Germinal center (tissue), 1 donor: ENCODE results near the gene FOXP1.

ENCODE experiments used
- DNase-seq: peaks from one replicate; pipeline ENCODE4 v3.0.0; 2012; ENCODE audit warnings: mixed read lengths, low spot score

The FOXP1 gene

GRCh38 chr3:71563827-71564226 is 19.7 kb downstream of the FOXP1 start:
- DNase-seq = peak; percentile 73

GRCh38 chr3:71562938-71563337 is 20.6 kb downstream of the FOXP1 start:
- DNase-seq = no peak

GRCh38 chr3:71560665-71561064 is 22.9 kb downstream of the FOXP1 start:
- DNase-seq = no peak

GRCh38 chr3:71559578-71560162 is 23.9 kb downstream of the FOXP1 start:
- DNase-seq = no peak

- DNase-seq = no peak
These were observed 24.5 kb downstream of the FOXP1 start for GRCh38 chr3:71559021-71559420.

GRCh38 chr3:71554649-71555048 is 28.9 kb downstream of the FOXP1 start:
- peak; percentile 29 for DNase-seq

GRCh38 chr3:71551311-71551919 is 32.1 kb downstream of the FOXP1 start:
- no peak for DNase-seq

GRCh38 chr3:71549951-71550350 is 33.6 kb downstream of the FOXP1 start:
- no peak for DNase-seq

GRCh38 chr3:71548705-71549384 is 34.7 kb downstream of the FOXP1 start:
- DNase-seq = no peak

- no peak for DNase-seq
These were observed 36.0 kb downstream of the FOXP1 start for GRCh38 chr3:71547249-71548198.

GRCh38 chr3:71546821-71547220 is 36.7 kb downstream of the FOXP1 start:
- DNase-seq = no peak

- DNase-seq = no peak
These were observed 38.2 kb downstream of the FOXP1 start for GRCh38 chr3:71545330-71545729.

GRCh38 chr3:71543371-71544016 is 40.0 kb downstream of the FOXP1 start:
- DNase-seq = no peak

GRCh38 chr3:71542521-71543370 is 40.8 kb downstream of the FOXP1 start:
- peak; percentile 51 for DNase-seq

- DNase-seq = no peak
These were observed 42.2 kb downstream of the FOXP1 start for GRCh38 chr3:71541313-71541712.

GRCh38 chr3:71537211-71537611 is 46.3 kb downstream of the FOXP1 start:
- DNase-seq = no peak

GRCh38 chr3:71536376-71536965 is 47.1 kb downstream of the FOXP1 start:
- no peak for DNase-seq

GRCh38 chr3:71533588-71533987 is 49.9 kb downstream of the FOXP1 start:
- DNase-seq = no peak

- no peak for DNase-seq
These were observed 50.7 kb downstream of the FOXP1 start for GRCh38 chr3:71532639-71533395.
